HepG2 (cell line): ENCODE results near the gene DRAP1. TPM values are rescaled to one million over a fixed set of nuclear protein-coding genes. Genes with fewer than 3 reads are reported as not detected.

ENCODE experiments used
- GFI1 ChIP-seq: sonication (generic); formaldehyde crosslinking; IDR thresholded peaks from 2 replicates; pipeline ENCODE4 v1.5.0; 2020; ENCODE audit warnings: missing genetic modification reagents, mild to moderate bottlenecking, borderline replicate concordance
- JDP2 ChIP-seq: sonication (generic); formaldehyde crosslinking; IDR thresholded peaks from 2 replicates; pipeline ENCODE4 v1.8.1; 2022; ENCODE audit warnings: missing genetic modification reagents, borderline replicate concordance
- NFAT5 ChIP-seq: sonication (generic); formaldehyde crosslinking; IDR thresholded peaks from 2 replicates; pipeline ENCODE4 v1.4.0; 2020; ENCODE audit warnings: missing genetic modification reagents
- ZBTB40 ChIP-seq, 2 experiments: fragments of 450-650 bp in 1 of 2; sonication (generic) in 1 of 2; formaldehyde crosslinking in 1 of 2; IDR thresholded peaks; 2 replicates each; pipeline versions ENCODE4 v1.6.1 to v1.8.0; 2016 to 2022; ENCODE audit warnings: antibody characterized with exemption in 1 of 2, mild to moderate bottlenecking in 1 of 2, missing genetic modification reagents in 1 of 2
- ZFP1 ChIP-seq: IDR thresholded peaks from 2 replicates; pipeline ENCODE4 v1.6.1; 2016
- ZNF761 ChIP-seq: sonication (generic); formaldehyde crosslinking; conservative IDR thresholded peaks from 2 replicates; pipeline ENCODE4 v1.4.0; 2020; ENCODE audit warnings: mild to moderate bottlenecking, missing genetic modification reagents
- ZNF772 ChIP-seq: sonication (generic); formaldehyde crosslinking; IDR thresholded peaks from 2 replicates; pipeline ENCODE4 v1.5.0; 2020; ENCODE audit warnings: mild to moderate bottlenecking, missing genetic modification reagents
- ZSCAN12 ChIP-seq: sonication (generic); formaldehyde crosslinking; IDR thresholded peaks from 2 replicates; pipeline ENCODE4 v1.9.0; 2021; ENCODE audit warnings: mild to moderate bottlenecking, missing genetic modification reagents
- polyA plus RNA-seq, 8 experiments: library from polyadenylated mRNA; depleted of rRNA in 3 of 8; stranded (reverse) in 7 of 8; unstranded in 1 of 8; fragments of >200 nt; fragmentation: Illumina TruSeq in 4 of 8; extraction: Trizol in 4 of 8; gene quantifications; 2 replicates each; pipeline versions ENCODE4 v1.2.1 to v1.2.3, GENCODE V29; 2011 to 2016; ENCODE audit warnings: low read depth in 4 of 8, missing spikeins in 1 of 8, mixed read lengths in 1 of 8; ENCODE audit not compliant: insufficient read depth in 1 of 8
- total RNA-seq, 5 experiments: library from RNA; depleted of rRNA; stranded (reverse); fragments of >200 nt; fragmentation: Illumina TruSeq; extraction: Trizol; gene quantifications; 2 replicates each; pipeline ENCODE4 v1.2.3, GENCODE V29; 2016; ENCODE audit warnings: low read depth in 1 of 5
- TF ChIP-seq, protein P1 (sequence below): sonication (generic); formaldehyde crosslinking; IDR thresholded peaks from 2 replicates; pipeline ENCODE4 v1.4.0; 2020; ENCODE audit warnings: missing genetic modification reagents

Gene DRAP1
- total and polyA plus RNA-seq, 2 of the 13 experiments (the other 11 are each of a cell fraction or from before 2014, with no cell fraction given) = 46.8 to 52.3 TPM

DNA sequence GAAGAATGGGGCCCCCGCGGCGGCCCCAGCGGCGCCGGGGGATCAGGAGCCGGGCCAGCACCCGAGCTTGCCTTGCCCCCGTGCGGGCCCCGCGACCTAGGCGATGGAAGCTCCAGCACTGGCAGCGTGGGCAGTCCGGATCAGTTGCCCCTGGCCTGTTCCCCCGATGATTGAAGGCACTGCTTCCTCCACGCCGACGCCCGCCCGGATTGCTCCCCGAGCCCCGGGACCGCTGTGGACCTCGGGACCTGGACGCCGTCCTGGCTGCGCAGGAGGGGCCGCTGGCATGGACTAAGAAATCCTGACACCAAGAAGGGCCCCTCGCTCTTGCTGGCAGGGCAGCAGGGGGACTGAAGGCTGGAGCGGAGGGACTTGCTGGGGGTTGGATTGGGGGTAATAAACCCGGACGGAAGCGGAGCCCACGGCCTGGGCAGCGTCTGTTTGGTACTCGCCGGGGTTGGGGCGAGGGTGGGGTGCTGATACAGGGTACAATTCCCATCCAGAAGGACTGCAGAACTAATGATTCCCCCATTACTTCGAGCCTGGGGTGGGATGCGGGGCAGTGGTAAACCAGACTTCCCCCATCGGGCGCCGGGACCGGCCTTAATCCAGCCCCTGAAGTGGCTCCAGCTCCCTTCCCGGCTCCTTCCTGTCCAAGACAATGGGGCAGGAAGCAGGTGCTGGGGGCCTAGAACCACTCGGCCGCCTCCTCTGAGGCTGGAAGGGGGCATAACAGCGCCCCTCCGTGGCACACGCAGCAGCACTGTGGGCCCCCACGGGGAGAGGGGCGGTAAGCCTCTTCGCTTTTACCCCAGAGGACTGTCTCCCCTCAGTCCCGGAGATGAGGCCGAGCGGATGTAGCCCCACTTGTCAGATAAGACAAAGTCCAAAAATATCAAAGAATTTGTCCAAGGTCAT is 27.7 kb upstream of the DRAP1 start (continued):
- TF ChIP-seq NFAT5 = no peak
- no peak for TF ChIP-seq ZFP1 (CRISPR knock-in tag)
- no peak for TF ChIP-seq JDP2
- TF ChIP-seq ZSCAN12 = no peak
- TF ChIP-seq, protein P1, sequence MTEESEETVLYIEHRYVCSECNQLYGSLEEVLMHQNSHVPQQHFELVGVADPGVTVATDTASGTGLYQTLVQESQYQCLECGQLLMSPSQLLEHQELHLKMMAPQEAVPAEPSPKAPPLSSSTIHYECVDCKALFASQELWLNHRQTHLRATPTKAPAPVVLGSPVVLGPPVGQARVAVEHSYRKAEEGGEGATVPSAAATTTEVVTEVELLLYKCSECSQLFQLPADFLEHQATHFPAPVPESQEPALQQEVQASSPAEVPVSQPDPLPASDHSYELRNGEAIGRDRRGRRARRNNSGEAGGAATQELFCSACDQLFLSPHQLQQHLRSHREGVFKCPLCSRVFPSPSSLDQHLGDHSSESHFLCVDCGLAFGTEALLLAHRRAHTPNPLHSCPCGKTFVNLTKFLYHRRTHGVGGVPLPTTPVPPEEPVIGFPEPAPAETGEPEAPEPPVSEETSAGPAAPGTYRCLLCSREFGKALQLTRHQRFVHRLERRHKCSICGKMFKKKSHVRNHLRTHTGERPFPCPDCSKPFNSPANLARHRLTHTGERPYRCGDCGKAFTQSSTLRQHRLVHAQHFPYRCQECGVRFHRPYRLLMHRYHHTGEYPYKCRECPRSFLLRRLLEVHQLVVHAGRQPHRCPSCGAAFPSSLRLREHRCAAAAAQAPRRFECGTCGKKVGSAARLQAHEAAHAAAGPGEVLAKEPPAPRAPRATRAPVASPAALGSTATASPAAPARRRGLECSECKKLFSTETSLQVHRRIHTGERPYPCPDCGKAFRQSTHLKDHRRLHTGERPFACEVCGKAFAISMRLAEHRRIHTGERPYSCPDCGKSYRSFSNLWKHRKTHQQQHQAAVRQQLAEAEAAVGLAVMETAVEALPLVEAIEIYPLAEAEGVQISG = peak; percentile 43; the same call in 1 of the 2 replicates
- TF ChIP-seq ZNF761 = no peak
- TF ChIP-seq GFI1 = no peak; the same call in 1 of the 2 replicates
- TF ChIP-seq ZNF772 (CRISPR knock-in tag) = peak; percentile 54; the same call in 1 of the 2 replicates
- TF ChIP-seq ZBTB40 (IDR thresholded peaks at IDR 0.05) = no peak
- no peak; the same call in 1 of the 2 replicates for TF ChIP-seq ZBTB40 (CRISPR knock-in tag; IDR thresholded peaks at IDR 0.05)
